ENCODE measurements around the gene SMIM8. TPM values are rescaled to one million over a fixed set of nuclear protein-coding genes. Genes with fewer than 3 reads are reported as not detected.

Gene SMIM8, protein sequence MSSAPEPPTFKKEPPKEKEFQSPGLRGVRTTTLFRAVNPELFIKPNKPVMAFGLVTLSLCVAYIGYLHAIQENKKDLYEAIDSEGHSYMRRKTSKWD
- 5.6 TPM for total RNA-seq

DNA sequence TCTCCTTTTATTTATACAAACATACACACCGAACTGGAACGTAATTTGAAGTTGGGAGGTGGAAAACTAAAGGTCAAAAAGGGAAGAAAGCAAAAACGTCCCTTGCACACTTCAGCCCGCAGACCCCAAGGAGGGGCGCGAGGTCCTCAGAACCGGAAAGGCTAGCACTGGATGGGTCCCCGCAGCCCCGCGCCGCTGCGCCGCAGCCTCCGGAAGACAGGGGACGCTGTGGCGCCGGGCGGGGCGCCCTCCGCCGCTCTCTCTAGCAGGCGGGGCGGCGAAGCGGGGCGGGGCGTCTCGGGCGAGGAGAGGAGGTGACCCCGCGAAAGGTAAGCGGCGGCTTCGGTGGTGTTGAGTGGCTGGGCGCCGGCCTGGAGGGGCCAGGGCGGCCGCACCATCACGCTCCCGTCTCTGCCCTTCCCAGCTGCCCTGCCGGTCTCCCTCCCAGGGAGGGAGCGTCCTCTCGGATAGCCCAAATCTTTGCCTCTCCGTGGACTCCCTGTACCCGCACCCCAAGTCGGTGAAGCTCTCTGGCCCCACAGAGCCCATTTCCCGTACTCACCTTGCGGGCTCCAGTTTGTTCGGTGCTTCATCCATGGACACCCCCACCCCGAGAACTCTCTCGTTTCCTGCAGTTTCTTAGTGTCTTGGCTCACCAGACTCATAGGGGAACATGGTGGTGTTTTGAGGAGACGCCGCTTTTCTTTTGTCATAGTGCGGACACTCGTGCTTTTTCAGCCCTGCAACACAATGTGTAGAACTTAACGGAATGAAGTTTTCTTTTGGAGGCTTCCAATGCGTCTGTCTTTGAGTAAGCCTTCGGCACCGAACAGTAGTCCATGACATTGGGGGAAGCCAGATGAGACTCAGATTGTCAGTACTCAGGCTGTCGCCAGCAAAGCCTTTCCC lies at the start of gene SMIM8:
SMIM8 (plus strand) TSS at position 285 of the 909 bp plus-strand sequence. CDS start 14,444 bp downstream, outside the sequence.
- TF ChIP-seq, protein P1, sequence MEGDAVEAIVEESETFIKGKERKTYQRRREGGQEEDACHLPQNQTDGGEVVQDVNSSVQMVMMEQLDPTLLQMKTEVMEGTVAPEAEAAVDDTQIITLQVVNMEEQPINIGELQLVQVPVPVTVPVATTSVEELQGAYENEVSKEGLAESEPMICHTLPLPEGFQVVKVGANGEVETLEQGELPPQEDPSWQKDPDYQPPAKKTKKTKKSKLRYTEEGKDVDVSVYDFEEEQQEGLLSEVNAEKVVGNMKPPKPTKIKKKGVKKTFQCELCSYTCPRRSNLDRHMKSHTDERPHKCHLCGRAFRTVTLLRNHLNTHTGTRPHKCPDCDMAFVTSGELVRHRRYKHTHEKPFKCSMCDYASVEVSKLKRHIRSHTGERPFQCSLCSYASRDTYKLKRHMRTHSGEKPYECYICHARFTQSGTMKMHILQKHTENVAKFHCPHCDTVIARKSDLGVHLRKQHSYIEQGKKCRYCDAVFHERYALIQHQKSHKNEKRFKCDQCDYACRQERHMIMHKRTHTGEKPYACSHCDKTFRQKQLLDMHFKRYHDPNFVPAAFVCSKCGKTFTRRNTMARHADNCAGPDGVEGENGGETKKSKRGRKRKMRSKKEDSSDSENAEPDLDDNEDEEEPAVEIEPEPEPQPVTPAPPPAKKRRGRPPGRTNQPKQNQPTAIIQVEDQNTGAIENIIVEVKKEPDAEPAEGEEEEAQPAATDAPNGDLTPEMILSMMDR (IDR thresholded peaks at IDR 0.05): peak; percentile 77 to 94 (median 87)
- TF ChIP-seq POLR2AphosphoS5 (IDR thresholded peaks at IDR 0.05; ENCODE audit: insufficient read depth in 1 of 2, low read depth in 1 of 2): peak; percentile 15 to 55
- TF ChIP-seq POLR2A (IDR thresholded peaks at IDR 0.05): no peak
- intact Hi-C loops (cut with DNase I): no loop called here
- Histone ChIP-seq H3K36me3 (no peaks in the 10 kb centered on the region), H3K9me3 (no peaks in the 10 kb centered on the region), H3K4me3 (peak within 1 kb of the TSS; percentile 65 to 99), H3K27me3 (no peaks in the 10 kb centered on the region), H3K4me1 (peaks cover 4% of the 10 kb centered on the region), H3K27ac (peak within 1 kb of the TSS; percentile 82)
- DNase-seq (ENCODE audit: extremely low spot score in 2 of 2): no peak

DNA sequence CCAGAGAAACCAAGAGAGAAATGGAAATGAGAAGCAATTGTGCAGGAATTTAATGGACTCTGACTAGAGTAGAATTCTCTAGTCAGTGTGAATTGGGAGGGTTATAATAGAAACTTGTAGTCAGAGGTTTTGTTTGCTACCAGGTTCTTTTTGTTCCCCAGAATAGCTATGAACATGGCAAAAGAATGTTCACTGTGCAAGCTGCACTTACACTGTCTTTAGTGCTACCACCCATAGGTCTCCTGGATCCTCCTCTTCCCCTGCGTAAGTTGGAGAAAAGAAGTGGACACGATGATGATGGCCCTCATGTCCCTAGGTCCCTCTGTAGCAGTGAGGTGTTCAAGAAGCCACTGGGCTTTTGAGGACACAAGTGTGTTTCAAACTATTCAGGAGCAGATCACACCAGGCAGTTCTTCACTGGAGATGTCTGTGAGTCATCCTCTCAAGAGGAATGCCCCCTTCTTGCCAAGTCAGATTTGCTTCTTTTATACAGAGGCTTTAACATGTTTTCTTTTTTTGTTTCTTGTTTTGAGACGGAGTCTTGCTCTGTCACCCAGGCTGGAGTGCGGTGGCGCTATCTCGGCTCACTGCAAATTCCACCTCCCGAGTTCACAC lies 47.6 kb upstream of the SMIM8 start:
- no peaks in the 10 kb centered on the region for H3K4me1 ChIP-seq
- no peak for DNase-seq (ENCODE audit: extremely low spot score in 2 of 2)
- H3K4me3 ChIP-seq: no peak overlapping the region
- no peaks in the 10 kb centered on the region for H3K9me3 ChIP-seq
- no peaks in the 10 kb centered on the region for H3K36me3 ChIP-seq
- no peaks in the 10 kb centered on the region for H3K27me3 ChIP-seq
- no peak for TF ChIP-seq POLR2AphosphoS5 (IDR thresholded peaks at IDR 0.05; ENCODE audit: insufficient read depth in 1 of 2, low read depth in 1 of 2)
- TF ChIP-seq, protein P1 (IDR thresholded peaks at IDR 0.05): no peak
- TF ChIP-seq POLR2A (IDR thresholded peaks at IDR 0.05): no peak
- H3K27ac ChIP-seq: no peak overlapping the region
- intact Hi-C loops (cut with DNase I): no loop called here

DNA sequence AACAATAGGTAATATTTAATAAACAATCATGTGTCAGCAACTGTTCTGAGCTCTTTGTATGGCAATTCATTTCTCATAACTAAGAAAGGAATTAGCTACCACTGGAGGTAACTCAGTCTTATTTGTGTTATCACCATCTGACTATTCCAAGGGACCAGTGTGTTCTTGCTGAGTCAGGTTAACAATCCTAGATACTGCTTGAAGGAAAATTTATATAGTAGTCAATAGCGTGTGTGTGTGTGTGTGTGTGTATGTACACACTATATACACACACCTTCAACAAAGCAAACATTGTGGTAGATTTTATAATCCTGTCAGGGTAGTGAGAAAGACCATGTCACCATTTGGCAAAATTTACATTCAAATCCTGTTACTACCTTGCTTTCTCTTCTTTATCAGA lies 45.8 kb upstream of the SMIM8 start:
- no peaks in the 10 kb centered on the region for H3K4me1 ChIP-seq
- intact Hi-C loops (cut with DNase I): no loop called here
- no peak for DNase-seq (ENCODE audit: extremely low spot score in 2 of 2)
- no peak overlapping the region for H3K4me3 ChIP-seq
- no peaks in the 10 kb centered on the region for H3K9me3 ChIP-seq
- no peak for TF ChIP-seq POLR2A (IDR thresholded peaks at IDR 0.05)
- TF ChIP-seq, protein P1 (IDR thresholded peaks at IDR 0.05): no peak
- no peak for TF ChIP-seq POLR2AphosphoS5 (IDR thresholded peaks at IDR 0.05; ENCODE audit: insufficient read depth in 1 of 2, low read depth in 1 of 2)
- H3K36me3 ChIP-seq: no peaks in the 10 kb centered on the region
- no peaks in the 10 kb centered on the region for H3K27me3 ChIP-seq
- no peak overlapping the region for H3K27ac ChIP-seq

DNA sequence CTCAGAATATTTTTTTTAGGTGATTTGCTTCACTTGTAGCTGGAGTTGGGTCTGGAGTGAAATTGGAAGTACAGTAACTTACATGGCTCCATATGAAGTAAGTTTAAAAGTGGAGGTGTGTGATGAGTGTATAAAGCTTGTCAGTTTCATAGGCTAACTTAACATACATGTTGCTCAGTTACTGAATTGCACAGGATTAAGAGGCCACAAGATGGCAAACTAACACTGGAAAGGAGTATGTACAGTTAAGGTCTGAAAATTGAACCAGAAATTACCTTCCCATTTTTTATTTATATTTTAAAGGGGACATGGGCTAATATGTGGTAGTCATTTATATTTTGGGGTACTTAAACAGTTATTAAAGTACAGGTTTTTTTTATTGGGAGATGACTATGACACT lies 45.3 kb upstream of the SMIM8 start:
- no peak for DNase-seq (ENCODE audit: extremely low spot score in 2 of 2)
- Histone ChIP-seq H3K4me3 (no peak overlapping the region), H3K36me3 (no peaks in the 10 kb centered on the region), H3K9me3 (no peaks in the 10 kb centered on the region), H3K27ac (no peak overlapping the region), H3K4me1 (no peaks in the 10 kb centered on the region), H3K27me3 (no peaks in the 10 kb centered on the region)
- TF ChIP-seq POLR2AphosphoS5 (IDR thresholded peaks at IDR 0.05; ENCODE audit: insufficient read depth in 1 of 2, low read depth in 1 of 2): no peak
- TF ChIP-seq, protein P1 (IDR thresholded peaks at IDR 0.05): no peak
- TF ChIP-seq POLR2A (IDR thresholded peaks at IDR 0.05): no peak
- intact Hi-C loops (cut with DNase I): no loop called here
